Measurements from ENCODE around the gene ADARB1. TPM values are rescaled to one million over a fixed set of nuclear protein-coding genes. Genes with fewer than 3 reads are reported as not detected.

ADARB1 gene
- total and polyA plus RNA-seq, 2 donors (not counting 1 experiment from before 2014, with no cell fraction given), result 17.1 to 33.3 TPM

DNA sequence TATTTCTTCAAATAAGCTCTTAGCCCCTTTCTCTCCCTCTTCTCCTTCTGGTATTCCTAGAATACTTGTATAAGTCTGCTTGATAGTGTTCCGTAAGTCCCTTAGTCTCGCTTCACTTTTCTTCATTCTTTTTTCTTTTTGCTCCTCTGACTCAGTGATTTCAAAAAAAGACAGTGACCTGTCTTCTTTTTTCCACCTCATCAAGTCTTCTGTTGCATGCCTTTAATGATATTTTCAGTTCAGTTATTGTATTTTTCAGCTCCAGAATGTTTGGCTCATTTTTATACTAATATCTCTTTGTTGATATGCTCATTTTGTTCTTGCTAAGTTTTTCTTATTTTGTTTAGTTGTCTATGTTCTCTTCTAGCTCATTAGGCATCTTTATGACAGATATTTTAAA, 115.6 kb downstream of the ADARB1 start:
- Histone ChIP-seq H3K9ac (ENCODE audit: low read length) (no peak overlapping the region), H3K4me1 (ENCODE audit: control insufficient read depth in 2 of 2, insufficient read depth in 2 of 2, low read length in 2 of 2) (no peaks in the 10 kb centered on the region), H3K36me3 (replicated peaks in 1 of 2; ENCODE audit: control extremely low read depth in 1 of 2, control insufficient read depth in 1 of 2, extremely low read depth in 1 of 2, insufficient read depth in 2 of 2, low read length in 1 of 2) (peaks cover 13 to 78% of the 10 kb centered on the region in 2 experiments), H3K4me2 (replicated peaks; ENCODE audit: low read depth, low read length, poor library complexity, severe bottlenecking) (no peak overlapping the region), H4K20me1 (ENCODE audit: control insufficient read depth, insufficient read depth, low read length, poor library complexity, severe bottlenecking) (no peaks in the 10 kb centered on the region), H3K4me3 (ENCODE audit: control extremely low read depth in 1 of 5, extremely low read depth in 1 of 5, insufficient read depth in 1 of 5, low read depth in 2 of 5, low read length in 4 of 5) (no peak overlapping the region), H2AFZ (ENCODE audit: insufficient read depth, low read depth, low read length, poor library complexity, severe bottlenecking) (no peak overlapping the region), H3K27ac (ENCODE audit: low read length in 2 of 2) (no peak overlapping the region), H3K79me2 (ENCODE audit: control insufficient read depth, insufficient read depth, low read length) (no peaks in the 10 kb centered on the region), H3K27me3 (replicated peaks in 1 of 4; ENCODE audit: control extremely low read depth in 1 of 4, control insufficient read depth in 3 of 4, insufficient read depth in 4 of 4, low read length in 3 of 4) (no peaks in the 10 kb centered on the region), H3K9me3 (ENCODE audit: control extremely low read depth in 1 of 3, control insufficient read depth in 2 of 3, insufficient read depth in 1 of 3, low read length in 2 of 3) (peaks cover 8 to 42% (median 21%) of the 10 kb centered on the region in 3 donors)
- WGBS (ENCODE audit: insufficient coverage), result no CpG with 5 or more reads among the region's 2 CpGs
- Mint-ChIP-seq H3K27ac (no peak overlapping the region), H3K4me1 (no peaks in the 10 kb centered on the region), H3K4me3 (no peak overlapping the region), H3K27me3 (no peaks in the 10 kb centered on the region), H3K9me3 (ENCODE audit: insufficient read depth) (peaks cover 17% of the 10 kb centered on the region)
- intact Hi-C loops (cut with micrococcal nuclease), result no loop called here
- CTCF ChIA-PET, result interaction anchor here (0.6 kb wide), 1 partner anchor 591 kb away, joined by 3 read pairs; no protein-coding TSS in a partner anchor
- no peak for DNase-seq
- no peak for TF ChIP-seq EZH2 (IDR thresholded peaks at IDR 0.05; ENCODE audit: borderline replicate concordance, insufficient read depth, low read depth, low read length, poor library complexity, severe bottlenecking)
- TF ChIP-seq, protein P1, sequence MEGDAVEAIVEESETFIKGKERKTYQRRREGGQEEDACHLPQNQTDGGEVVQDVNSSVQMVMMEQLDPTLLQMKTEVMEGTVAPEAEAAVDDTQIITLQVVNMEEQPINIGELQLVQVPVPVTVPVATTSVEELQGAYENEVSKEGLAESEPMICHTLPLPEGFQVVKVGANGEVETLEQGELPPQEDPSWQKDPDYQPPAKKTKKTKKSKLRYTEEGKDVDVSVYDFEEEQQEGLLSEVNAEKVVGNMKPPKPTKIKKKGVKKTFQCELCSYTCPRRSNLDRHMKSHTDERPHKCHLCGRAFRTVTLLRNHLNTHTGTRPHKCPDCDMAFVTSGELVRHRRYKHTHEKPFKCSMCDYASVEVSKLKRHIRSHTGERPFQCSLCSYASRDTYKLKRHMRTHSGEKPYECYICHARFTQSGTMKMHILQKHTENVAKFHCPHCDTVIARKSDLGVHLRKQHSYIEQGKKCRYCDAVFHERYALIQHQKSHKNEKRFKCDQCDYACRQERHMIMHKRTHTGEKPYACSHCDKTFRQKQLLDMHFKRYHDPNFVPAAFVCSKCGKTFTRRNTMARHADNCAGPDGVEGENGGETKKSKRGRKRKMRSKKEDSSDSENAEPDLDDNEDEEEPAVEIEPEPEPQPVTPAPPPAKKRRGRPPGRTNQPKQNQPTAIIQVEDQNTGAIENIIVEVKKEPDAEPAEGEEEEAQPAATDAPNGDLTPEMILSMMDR (IDR thresholded peaks at IDR 0.05), result no peak
- POLR2A ChIA-PET, result no interaction called here
- no peak for ATAC-seq (ENCODE audit: low read depth)

DNA sequence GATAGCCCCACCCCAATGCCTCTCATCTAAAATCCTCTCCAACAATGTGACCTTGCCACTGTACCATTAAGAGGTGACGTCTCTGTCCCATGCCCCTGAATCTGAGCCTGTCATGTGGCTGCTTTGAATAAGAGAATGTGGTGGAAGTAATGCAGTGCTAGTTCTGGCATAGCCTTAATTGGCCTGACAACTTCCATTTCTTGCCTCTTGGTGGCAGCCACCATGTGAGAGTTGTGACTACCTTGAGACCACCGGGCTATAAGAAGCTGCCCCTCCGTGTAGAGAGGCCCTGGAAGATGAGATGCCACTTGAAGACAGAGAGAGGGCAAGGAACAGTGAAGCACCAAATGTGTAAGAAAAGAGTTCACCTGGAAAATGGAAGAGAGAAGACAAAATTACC, 118.0 kb downstream of the ADARB1 start:
- WGBS (ENCODE audit: insufficient coverage), result 86% methylated on average over 2 of the region's 3 CpGs
- Mint-ChIP-seq H3K4me1 (no peaks in the 10 kb centered on the region), H3K27ac (no peak overlapping the region), H3K4me3 (no peak overlapping the region), H3K27me3 (no peaks in the 10 kb centered on the region), H3K9me3 (ENCODE audit: insufficient read depth) (peaks cover 11% of the 10 kb centered on the region)
- Histone ChIP-seq H3K27me3 (replicated peaks in 1 of 4; ENCODE audit: control extremely low read depth in 1 of 4, control insufficient read depth in 3 of 4, insufficient read depth in 4 of 4, low read length in 3 of 4) (no peaks in the 10 kb centered on the region), H3K27ac (ENCODE audit: low read length in 2 of 2) (no peak overlapping the region), H3K36me3 (replicated peaks in 1 of 2; ENCODE audit: control extremely low read depth in 1 of 2, control insufficient read depth in 1 of 2, extremely low read depth in 1 of 2, insufficient read depth in 2 of 2, low read length in 1 of 2) (peaks cover 10 to 55% of the 10 kb centered on the region in 2 experiments), H3K9ac (ENCODE audit: low read length) (no peak overlapping the region), H4K20me1 (ENCODE audit: control insufficient read depth, insufficient read depth, low read length, poor library complexity, severe bottlenecking) (no peaks in the 10 kb centered on the region), H3K4me2 (replicated peaks; ENCODE audit: low read depth, low read length, poor library complexity, severe bottlenecking) (no peak overlapping the region), H3K4me3 (ENCODE audit: control extremely low read depth in 1 of 5, extremely low read depth in 1 of 5, insufficient read depth in 1 of 5, low read depth in 2 of 5, low read length in 4 of 5) (no peak overlapping the region), H2AFZ (ENCODE audit: insufficient read depth, low read depth, low read length, poor library complexity, severe bottlenecking) (no peak overlapping the region), H3K79me2 (ENCODE audit: control insufficient read depth, insufficient read depth, low read length) (no peaks in the 10 kb centered on the region), H3K9me3 (ENCODE audit: control extremely low read depth in 1 of 3, control insufficient read depth in 2 of 3, insufficient read depth in 1 of 3, low read length in 2 of 3) (peaks cover 8 to 33% (median 15%) of the 10 kb centered on the region in 3 donors), H3K4me1 (ENCODE audit: control insufficient read depth in 2 of 2, insufficient read depth in 2 of 2, low read length in 2 of 2) (no peaks in the 10 kb centered on the region)
- CTCF ChIA-PET, result interaction anchor here (0.8 kb wide), 1 partner anchor 53 kb away, joined by 3 read pairs; no protein-coding TSS in a partner anchor
- intact Hi-C loops (cut with micrococcal nuclease), result no loop called here
- ATAC-seq (ENCODE audit: low read depth) (no peak), DNase-seq (no peak)
- TF ChIP-seq, protein P1 (IDR thresholded peaks at IDR 0.05), result no peak
- no peak for TF ChIP-seq EZH2 (IDR thresholded peaks at IDR 0.05; ENCODE audit: borderline replicate concordance, insufficient read depth, low read depth, low read length, poor library complexity, severe bottlenecking)
- POLR2A ChIA-PET, result interaction anchor here (0.5 kb wide), 1 partner anchor 229 kb away, joined by 4 read pairs; no protein-coding TSS in a partner anchor

Data from B cell (primary cell).